Embryonic facial prominence (tissue), 1 donor: ENCODE measurements around the gene C1orf53.

ENCODE experiments used
- DNase-seq: peaks from one replicate; pipeline ENCODE4 v3.0.0-alpha.2; 2016; ENCODE audit errors: extremely low spot score

Gene C1orf53

GRCh38 chr1:197908716-197909220 lies 6.3 kb downstream of the C1orf53 start:
- DNase-seq, result no peak

GRCh38 chr1:197909384-197909783 lies 7.0 kb downstream of the C1orf53 start:
- DNase-seq, result no peak

- no peak for DNase-seq
Observed at GRCh38 chr1:197910120-197910991, 7.9 kb downstream of the C1orf53 start.

- DNase-seq, result no peak
Observed at GRCh38 chr1:197911111-197911856, 8.9 kb downstream of the C1orf53 start.

GRCh38 chr1:197911857-197912696 lies 9.6 kb downstream of the C1orf53 start:
- DNase-seq, result no peak

- DNase-seq, result no peak
Observed at GRCh38 chr1:197912739-197913494, 10.5 kb downstream of the C1orf53 start.

GRCh38 chr1:197913495-197914276 lies 11.3 kb downstream of the C1orf53 start:
- no peak for DNase-seq

- no peak for DNase-seq
Observed at GRCh38 chr1:197914510-197914909, 12.1 kb downstream of the C1orf53 start.

GRCh38 chr1:197915260-197915861 lies 12.9 kb downstream of the C1orf53 start:
- no peak for DNase-seq

GRCh38 chr1:197915862-197916499 lies 13.6 kb downstream of the C1orf53 start:
- DNase-seq, result no peak

GRCh38 chr1:197916500-197916983 lies 14.1 kb downstream of the C1orf53 start:
- no peak for DNase-seq

GRCh38 chr1:197917805-197918651 lies 15.6 kb downstream of the C1orf53 start:
- DNase-seq, result no peak

GRCh38 chr1:197918807-197919345 lies 16.4 kb downstream of the C1orf53 start:
- no peak for DNase-seq

- DNase-seq, result no peak
Observed at GRCh38 chr1:197919346-197920066, 17.1 kb downstream of the C1orf53 start.

- no peak for DNase-seq
Observed at GRCh38 chr1:197920067-197920396, 17.6 kb downstream of the C1orf53 start.

GRCh38 chr1:197920414-197921117 lies 18.1 kb downstream of the C1orf53 start:
- no peak for DNase-seq
